ENCODE results near the gene ADAMTS4.
A peak's percentile ranks its signal among the peaks of the same experiment; 100 is the strongest.

ADAMTS4 gene

GRCh38 chr1:161172349-161172748, 26.5 kb downstream of the ADAMTS4 start:
- DNase-seq, result no peak

GRCh38 chr1:161171696-161172095, 27.2 kb downstream of the ADAMTS4 start:
- DNase-seq, result no peak

- DNase-seq, result no peak
These were observed 27.7 kb downstream of the ADAMTS4 start for GRCh38 chr1:161171191-161171590.

- DNase-seq, result no peak
These were observed 29.9 kb downstream of the ADAMTS4 start for GRCh38 chr1:161168906-161169305.

- DNase-seq, result no peak
These were observed 31.9 kb downstream of the ADAMTS4 start for GRCh38 chr1:161166669-161167548.

GRCh38 chr1:161165742-161166668, 32.8 kb downstream of the ADAMTS4 start, which contains the start of gene PPOX:
PPOX (plus strand) TSS chr1:161166426; CDS start chr1:161166848, 422 bp downstream.
- peak; percentile 97 for DNase-seq

- no peak for DNase-seq
These were observed 33.8 kb downstream of the ADAMTS4 start for GRCh38 chr1:161164901-161165610.

GRCh38 chr1:161163793-161164192, 35.1 kb downstream of the ADAMTS4 start:
- DNase-seq, result no peak

GRCh38 chr1:161162806-161163205, 36.0 kb downstream of the ADAMTS4 start:
- no peak for DNase-seq

GRCh38 chr1:161162052-161162451, 36.8 kb downstream of the ADAMTS4 start:
- no peak for DNase-seq

GRCh38 chr1:161161652-161162051, 37.2 kb downstream of the ADAMTS4 start:
- no peak for DNase-seq

- no peak for DNase-seq
These were observed 38.1 kb downstream of the ADAMTS4 start for GRCh38 chr1:161160671-161161145.

GRCh38 chr1:161159913-161160243, 39.0 kb downstream of the ADAMTS4 start:
- no peak for DNase-seq

GRCh38 chr1:161159087-161159912, 39.6 kb downstream of the ADAMTS4 start, which contains the start of gene USP21:
USP21 (plus strand) TSS chr1:161159500; CDS start chr1:161160641, 1,141 bp downstream.
- peak; percentile 90 for DNase-seq

- DNase-seq, result no peak
These were observed 40.4 kb downstream of the ADAMTS4 start for GRCh38 chr1:161158316-161159010.

GRCh38 chr1:161157867-161158266, 41.0 kb downstream of the ADAMTS4 start:
- no peak for DNase-seq

GRCh38 chr1:161153682-161154337, 45.0 kb downstream of the ADAMTS4 start, which contains the start of gene UFC1:
UFC1 (plus strand) TSS chr1:161153978; CDS start chr1:161153998, 20 bp downstream.
- DNase-seq, result peak; percentile 89

- no peak for DNase-seq
These were observed 45.7 kb downstream of the ADAMTS4 start for GRCh38 chr1:161153176-161153575.

- no peak for DNase-seq
These were observed 53.0 kb downstream of the ADAMTS4 start for GRCh38 chr1:161145832-161146231.

- no peak for DNase-seq
These were observed 58.0 kb downstream of the ADAMTS4 start for GRCh38 chr1:161140755-161141400.

All from fibroblast of skin of scalp (primary cell).